CD4-positive, alpha-beta memory T cell (primary cell): ENCODE data around the gene TANGO2. TPM values are rescaled to one million over a fixed set of nuclear protein-coding genes. Genes with fewer than 3 reads are reported as not detected.

Experiments used
- CTCF ChIA-PET: fragments of 350-600 bp; sonication (Branson Sonifier 250); formaldehyde crosslinking; loops from one replicate; lab custom pipeline; 2021; ENCODE audit warnings: inconsistent platforms; ENCODE audit not compliant: partially characterized antibody; lab: Charles Lee
- POLR2A ChIA-PET: fragments of 350-600 bp; sonication (Branson Sonifier 250); formaldehyde crosslinking; loops from one replicate; lab custom pipeline; 2021; ENCODE audit not compliant: partially characterized antibody; lab: Charles Lee
- DNase-seq, 5 donors: peaks; one replicate each; pipeline versions ENCODE4 v3.0.0 to v3.0.0-alpha.2; 2020 to 2022; ENCODE audit warnings: mixed read lengths in 1 of 5
- H3K27ac ChIP-seq: one replicate; pipeline ENCODE4 v1.7.0; 2013; ENCODE audit warnings: low read depth, low read length
- H3K27me3 ChIP-seq: 2 replicates; pipeline ENCODE4 v1.7.0; 2013; ENCODE audit warnings: mild to moderate bottlenecking, low read length, moderate library complexity; ENCODE audit not compliant: insufficient read depth
- H3K36me3 ChIP-seq: 2 replicates; pipeline ENCODE4 v1.7.0; 2013; ENCODE audit warnings: mild to moderate bottlenecking, low read length, moderate library complexity; ENCODE audit not compliant: insufficient read depth
- H3K4me1 ChIP-seq: 2 replicates; pipeline ENCODE4 v1.7.0; 2013; ENCODE audit warnings: mild to moderate bottlenecking, low read length, moderate library complexity; ENCODE audit not compliant: insufficient read depth
- H3K4me3 ChIP-seq, 2 donors: one replicate each; pipeline ENCODE4 v1.7.0; 2013; ENCODE audit warnings: low read length in 2 of 2, mild to moderate bottlenecking in 1 of 2
- H3K9me3 ChIP-seq, 2 donors: one replicate each; pipeline ENCODE4 v1.7.0; 2013; ENCODE audit warnings: low read length in 2 of 2, control low read depth in 1 of 2; ENCODE audit not compliant: control insufficient read depth in 1 of 2
- H3K27ac Mint-ChIP-seq, 7 donors: one replicate each; pipeline ENCODE4 v1.8.0; 2020 to 2021; ENCODE audit warnings: mixed read lengths in 7 of 7, mild to moderate bottlenecking in 6 of 7, inconsistent platforms in 3 of 7, moderate library complexity in 3 of 7
- H3K27me3 Mint-ChIP-seq, 2 donors: one replicate each; pipeline ENCODE4 v1.8.0; 2020 to 2021; ENCODE audit warnings: mixed read lengths in 2 of 2
- H3K36me3 Mint-ChIP-seq, 2 donors: one replicate each; pipeline ENCODE4 v1.8.0; 2020 to 2021; ENCODE audit warnings: mixed read lengths in 2 of 2, inconsistent platforms in 1 of 2, mild to moderate bottlenecking in 1 of 2
- H3K4me1 Mint-ChIP-seq, 4 donors: one replicate each; pipeline ENCODE4 v1.8.0; 2020 to 2021; ENCODE audit warnings: mixed read lengths in 4 of 4, mild to moderate bottlenecking in 1 of 4
- H3K4me3 Mint-ChIP-seq, 8 donors: one replicate each; pipeline ENCODE4 v1.8.0; 2020 to 2021; ENCODE audit warnings: mixed read lengths in 8 of 8, mild to moderate bottlenecking in 7 of 8, moderate library complexity in 6 of 8, inconsistent platforms in 3 of 8
- H3K9me3 Mint-ChIP-seq, 8 donors: one replicate each; pipeline ENCODE4 v1.8.0; 2020 to 2021; ENCODE audit warnings: mixed read lengths in 8 of 8, mild to moderate bottlenecking in 5 of 8, inconsistent platforms in 3 of 8, moderate library complexity in 1 of 8
- intact Hi-C: fragments of 100-400 bp; cut with micrococcal nuclease; formaldehyde crosslinking; loops from one replicate; pipeline ENCODE4 v1.15.1; 2023
- polyA plus RNA-seq, 2 donors: library from polyadenylated mRNA; unstranded; fragments of 300-500 nt; fragmentation: Illumina TruSeq; gene quantifications; one replicate each; pipeline ENCODE4 v1.2.3, GENCODE V29; 2021
- total RNA-seq, 2 experiments: library from RNA; stranded (reverse); gene quantifications; one replicate each; pipeline ENCODE4 v1.2.3, GENCODE V29; 2021

The TANGO2 gene, protein sequence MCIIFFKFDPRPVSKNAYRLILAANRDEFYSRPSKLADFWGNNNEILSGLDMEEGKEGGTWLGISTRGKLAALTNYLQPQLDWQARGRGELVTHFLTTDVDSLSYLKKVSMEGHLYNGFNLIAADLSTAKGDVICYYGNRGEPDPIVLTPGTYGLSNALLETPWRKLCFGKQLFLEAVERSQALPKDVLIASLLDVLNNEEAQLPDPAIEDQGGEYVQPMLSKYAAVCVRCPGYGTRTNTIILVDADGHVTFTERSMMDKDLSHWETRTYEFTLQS
- total RNA-seq, result 10 to 100 TPM; 50.6 to 51.5 TPM
- 10 to 100 TPM; 40.9 to 43.9 TPM for polyA plus RNA-seq

DNA sequence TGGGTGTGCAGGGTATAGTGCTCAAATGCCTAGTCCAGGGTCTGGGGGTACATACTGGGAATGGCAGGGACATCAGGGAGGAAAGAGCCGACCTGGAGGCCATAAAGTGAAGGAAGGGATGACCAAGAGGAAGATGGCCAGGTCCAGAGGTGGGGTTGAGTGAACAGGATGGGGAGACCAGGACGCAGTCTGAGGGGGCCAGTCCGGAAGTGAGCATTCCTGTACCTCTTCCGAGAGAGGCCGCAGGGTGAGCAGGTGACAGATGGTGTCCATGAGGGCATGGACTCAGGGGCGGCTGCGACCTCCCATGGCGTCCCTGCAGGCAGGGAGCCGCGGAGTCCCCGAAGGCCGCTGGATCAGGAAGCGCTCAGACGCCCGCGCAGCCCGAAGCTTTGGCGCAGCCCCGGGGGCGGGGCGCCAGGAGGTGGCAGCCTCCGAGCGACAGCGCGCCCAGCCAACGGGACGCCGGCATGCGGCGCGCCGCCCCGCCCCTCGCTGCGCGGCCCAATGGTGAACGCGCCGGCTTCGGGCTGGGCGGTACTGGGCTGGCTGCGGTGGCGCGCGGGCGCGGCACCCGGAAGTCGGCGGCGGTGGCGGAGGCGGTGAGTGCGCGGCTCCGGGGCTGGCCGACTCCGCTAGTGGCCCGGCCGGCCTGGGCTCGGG lies at the start of gene TANGO2:
Gene TANGO2 (plus strand): TSS at position 578 of the 663 bp plus-strand sequence. CDS start 15,689 bp downstream, outside the sequence.
- POLR2A ChIA-PET, result interaction anchor here (0.6 to 2.5 kb wide), 21 partner anchors 8 to 443 kb away, joined by 3 to 30 read pairs (median 4); partner anchors contain the start of genes COMT, RANBP1, TRMT2A and TXNRD2
- intact Hi-C loops, result loop anchor here (1.0 to 5.0 kb wide), 4 partner anchors 34 to 112 kb away; partner anchors contain the start of genes DGCR8, TRMT2A and ZDHHC8

DNA sequence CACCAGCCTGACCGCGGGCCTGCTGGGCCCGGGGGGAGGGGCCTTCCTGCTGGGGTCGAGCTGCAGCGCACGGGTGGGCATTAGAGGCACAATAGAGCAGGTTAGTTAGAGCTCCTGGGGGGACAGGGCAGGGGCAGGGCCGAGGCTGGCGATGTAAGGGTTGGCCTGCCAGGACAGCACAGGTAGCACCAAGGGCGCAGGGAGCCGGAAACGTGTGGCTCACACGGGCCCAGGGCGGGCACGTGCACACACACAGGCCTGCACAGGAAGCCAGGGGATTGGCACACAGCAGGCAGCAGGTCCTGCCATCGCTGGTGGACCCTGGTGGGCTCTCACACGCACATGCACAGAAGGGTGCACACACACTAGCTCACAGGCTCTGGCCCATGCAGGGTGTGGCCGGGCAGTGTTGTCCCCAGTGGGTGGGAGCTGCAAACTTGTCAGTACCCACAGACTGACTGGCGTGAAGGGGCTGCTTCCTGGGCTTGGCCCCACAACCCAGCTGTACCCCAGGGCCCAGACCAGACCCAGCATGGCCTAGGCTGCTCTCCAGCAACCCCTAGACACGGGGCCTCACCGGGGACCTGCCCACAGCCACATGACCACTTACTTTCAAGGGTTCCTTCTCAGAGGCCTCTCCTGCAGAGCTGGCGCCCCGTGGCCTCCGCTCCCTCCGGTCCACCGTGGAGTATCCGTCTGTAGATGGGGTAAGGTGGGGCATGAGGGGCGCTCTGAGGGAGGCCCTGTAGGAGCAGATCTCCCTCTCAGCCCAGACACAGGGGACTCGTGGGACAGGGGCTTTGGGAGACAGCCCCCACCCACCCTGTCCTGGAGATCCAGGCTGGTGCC lies 49.4 kb upstream of the TANGO2 start:
- Histone ChIP-seq H3K4me3 (no peak overlapping the region), H3K9me3 (no peaks in the 10 kb centered on the region), H3K27ac (no peak overlapping the region), H3K4me1 (peaks cover 12% of the 10 kb centered on the region), H3K36me3 (peaks cover 5% of the 10 kb centered on the region), H3K27me3 (no peaks in the 10 kb centered on the region)
- Mint-ChIP-seq H3K27ac (no peak overlapping the region), H3K4me1 (peaks cover 0 to 7% (median 5%) of the 10 kb centered on the region in 4 donors), H3K36me3 (peaks cover 4 to 10% of the 10 kb centered on the region in 2 donors), H3K4me3 (no peak overlapping the region), H3K27me3 (no peaks in the 10 kb centered on the region), H3K9me3 (no peaks in the 10 kb centered on the region)
- POLR2A ChIA-PET, result interaction anchor here (0.8 to 2.4 kb wide), 2 partner anchors 24 to 159 kb away, joined by 3 to 13 read pairs; partner anchors contain the start of gene ZDHHC8
- CTCF ChIA-PET, result interaction anchor here (0.9 to 4.1 kb wide), 5 partner anchors 22 to 182 kb away, joined by 3 to 26 read pairs (median 3); no protein-coding TSS in a partner anchor
- intact Hi-C loops, result loop anchor here (2.0 kb wide), 2 partner anchors 297 to 313 kb away; partner anchors contain the start of gene RTN4R
- no peak for DNase-seq

More for the DNA sequence above, at the start of gene TANGO2:
- CTCF ChIA-PET, result interaction anchor here (0.6 kb wide), 1 partner anchor 108 kb away, joined by 3 read pairs; no protein-coding TSS in a partner anchor
- no peaks in the 10 kb centered on the region for H3K9me3 Mint-ChIP-seq
- peaks cover 0 to 6% of the 10 kb centered on the region in 2 donors for H3K36me3 Mint-ChIP-seq
- peaks cover 15 to 54% (median 39%) of the 10 kb centered on the region in 4 donors for H3K4me1 Mint-ChIP-seq
- peak within 1 kb of the TSS; percentile 83 to 98 (median 95) for H3K27ac Mint-ChIP-seq
- Histone ChIP-seq H3K9me3 (no peaks in the 10 kb centered on the region), H3K36me3 (no peaks in the 10 kb centered on the region), H3K4me1 (peaks cover 59% of the 10 kb centered on the region), H3K4me3 (peak within 1 kb of the TSS; percentile 93 to 98), H3K27me3 (no peaks in the 10 kb centered on the region), H3K27ac (peak within 1 kb of the TSS; percentile 82)
- DNase-seq, result peak; percentile 87 to 97 (median 94)
- no peaks in the 10 kb centered on the region for H3K27me3 Mint-ChIP-seq
- H3K4me3 Mint-ChIP-seq, result peak within 1 kb of the TSS; percentile 89 to 96 (median 92)

DNA sequence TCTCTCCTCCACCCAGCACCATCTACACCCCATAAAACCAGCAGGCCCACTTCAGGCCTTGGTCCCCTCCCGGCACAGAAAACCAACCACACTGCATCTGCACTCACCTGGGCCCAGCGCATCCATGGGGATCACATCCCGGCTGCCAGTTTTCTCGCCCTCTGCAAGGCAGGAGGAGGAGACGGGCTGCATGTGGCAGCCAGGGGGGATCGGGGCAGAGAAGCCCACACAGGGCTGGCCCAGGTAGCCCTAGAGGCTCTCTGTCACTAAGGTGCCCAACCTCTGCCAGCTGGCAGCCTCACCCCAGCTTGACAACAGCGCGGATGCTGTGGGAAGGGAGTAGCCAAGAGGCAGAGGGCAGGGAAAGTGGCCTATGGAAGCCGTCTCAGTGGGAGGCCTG lies 48.7 kb upstream of the TANGO2 start:
- Histone ChIP-seq H3K4me3 (no peak overlapping the region), H3K4me1 (peaks cover 12% of the 10 kb centered on the region), H3K27me3 (no peaks in the 10 kb centered on the region), H3K27ac (no peak overlapping the region), H3K9me3 (no peaks in the 10 kb centered on the region), H3K36me3 (no peaks in the 10 kb centered on the region)
- Mint-ChIP-seq H3K27ac (peak overlapping the region in 1 of 7 donors; percentile 60), H3K4me3 (no peak overlapping the region), H3K27me3 (no peaks in the 10 kb centered on the region), H3K9me3 (no peaks in the 10 kb centered on the region), H3K4me1 (peaks cover 0 to 7% (median 5%) of the 10 kb centered on the region in 4 donors), H3K36me3 (peaks cover 0 to 6% of the 10 kb centered on the region in 2 donors)
- DNase-seq, result no peak
- POLR2A ChIA-PET, result no interaction called here
- CTCF ChIA-PET, result interaction anchor here (1.4 to 4.1 kb wide), 3 partner anchors 43 to 181 kb away, joined by 3 to 26 read pairs (median 3); no protein-coding TSS in a partner anchor
- intact Hi-C loops, result no loop called here

DNA sequence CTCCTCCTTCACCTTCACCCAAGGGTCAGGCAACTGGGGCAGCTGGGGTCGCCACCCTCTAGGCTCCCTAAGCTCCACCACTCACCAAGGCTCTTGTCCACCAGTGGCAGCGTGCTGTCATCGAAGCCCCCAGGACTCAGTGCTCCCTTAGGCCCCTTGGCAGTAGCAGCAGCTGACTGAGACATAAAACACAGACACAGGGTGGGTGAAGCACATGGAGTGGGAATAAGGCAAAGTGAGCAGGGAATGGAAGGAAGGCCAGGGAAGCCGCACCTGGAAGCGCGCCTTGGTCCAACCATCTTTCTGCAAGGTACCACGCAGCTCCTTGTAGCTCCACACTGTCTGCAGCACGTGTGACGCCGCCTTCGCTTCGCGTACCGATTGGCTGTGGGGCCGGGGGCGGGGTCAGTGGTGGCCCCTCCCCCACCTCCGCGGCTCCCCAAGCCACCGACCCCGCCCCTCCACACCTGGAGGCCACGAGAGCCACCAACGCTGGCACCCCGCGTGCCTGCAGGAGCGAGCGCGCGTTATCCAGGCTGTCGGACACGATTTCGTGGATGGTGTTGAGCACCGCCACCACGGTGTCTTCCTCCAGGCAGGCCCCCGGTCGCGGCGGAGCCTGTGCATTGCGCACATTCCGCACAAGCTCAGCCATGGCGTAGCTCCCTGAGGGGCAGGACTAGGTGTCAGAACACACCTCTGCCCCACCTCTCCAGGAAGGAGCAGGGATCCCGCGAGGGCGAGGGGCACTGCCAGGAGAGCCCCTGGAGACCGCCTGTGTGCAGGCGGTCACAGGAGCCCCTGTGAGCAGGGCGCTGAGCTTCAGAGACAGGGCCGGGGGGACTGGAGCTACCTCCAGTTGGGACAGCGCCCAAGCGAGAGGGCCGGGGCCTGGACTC lies 48.0 kb upstream of the TANGO2 start:
- H3K27ac ChIP-seq, result no peak overlapping the region
- intact Hi-C loops, result no loop called here

DNA sequence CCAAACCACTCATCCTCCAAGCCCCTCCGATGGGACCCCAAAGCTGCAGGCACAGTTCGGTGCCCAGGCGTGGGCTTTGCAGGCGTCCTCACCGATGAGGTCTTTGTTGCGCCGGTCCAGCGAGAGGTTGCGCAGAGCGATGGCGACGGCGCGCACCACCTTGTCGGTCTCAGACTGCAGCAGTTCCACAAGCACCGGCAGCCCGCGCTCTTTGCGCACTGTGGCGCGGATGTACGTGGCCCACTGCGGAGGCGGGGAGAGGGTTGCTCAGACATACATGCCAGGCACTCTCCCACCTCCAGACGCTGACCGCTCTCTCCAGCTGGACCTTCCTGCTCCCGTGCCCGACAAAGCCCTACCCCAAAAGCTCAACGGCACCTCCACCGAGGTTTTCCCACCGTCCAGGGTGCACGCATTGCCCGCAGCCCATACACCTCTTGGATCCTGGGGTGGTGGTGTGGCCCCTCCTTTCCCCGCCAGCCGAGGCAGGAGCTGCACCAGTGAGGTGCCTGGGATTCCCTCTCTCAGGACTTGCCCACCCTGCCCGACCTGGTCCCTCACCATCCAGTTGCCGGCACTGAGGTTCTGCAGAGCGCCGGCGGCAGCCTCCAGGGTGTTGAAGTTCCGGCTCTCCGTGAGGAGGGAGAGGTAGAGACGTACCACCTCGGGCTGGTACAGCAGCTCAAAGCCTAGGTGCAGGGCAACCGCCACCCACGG lies 47.2 kb upstream of the TANGO2 start:
- no peak for DNase-seq

More for the DNA sequence above, 48.0 kb upstream of the TANGO2 start:
- Mint-ChIP-seq H3K9me3 (no peaks in the 10 kb centered on the region), H3K4me1 (peaks cover 0 to 7% (median 5%) of the 10 kb centered on the region in 4 donors), H3K4me3 (no peak overlapping the region), H3K27ac (no peak overlapping the region), H3K27me3 (no peaks in the 10 kb centered on the region), H3K36me3 (peaks cover 0 to 2% of the 10 kb centered on the region in 2 donors)
- H3K4me1 ChIP-seq, result peaks cover 12% of the 10 kb centered on the region
- no peaks in the 10 kb centered on the region for H3K9me3 ChIP-seq
- DNase-seq, result no peak
- no peaks in the 10 kb centered on the region for H3K36me3 ChIP-seq
- no peaks in the 10 kb centered on the region for H3K27me3 ChIP-seq
- H3K4me3 ChIP-seq, result no peak overlapping the region
- CTCF ChIA-PET, result interaction anchor here (1.5 to 4.1 kb wide), 2 partner anchors 157 to 181 kb away, joined by 3 to 26 read pairs; no protein-coding TSS in a partner anchor
- POLR2A ChIA-PET, result no interaction called here

More for the DNA sequence above, 47.2 kb upstream of the TANGO2 start:
- H3K27me3 ChIP-seq, result no peaks in the 10 kb centered on the region
- H3K9me3 Mint-ChIP-seq, result no peaks in the 10 kb centered on the region
- ChIA-PET CTCF (interaction anchor here (4.1 kb wide), 1 partner anchor 156 kb away, joined by 26 read pairs; no protein-coding TSS in a partner anchor), POLR2A (no interaction called here)
- H3K9me3 ChIP-seq, result no peaks in the 10 kb centered on the region
- intact Hi-C loops, result no loop called here
- H3K4me3 Mint-ChIP-seq, result no peak overlapping the region
- H3K27ac Mint-ChIP-seq, result no peak overlapping the region
- no peak overlapping the region for H3K27ac ChIP-seq
- no peaks in the 10 kb centered on the region for H3K27me3 Mint-ChIP-seq
- H3K4me1 Mint-ChIP-seq, result peaks cover 0 to 7% (median 5%) of the 10 kb centered on the region in 4 donors
- peaks cover 0 to under 1% of the 10 kb centered on the region in 2 donors for H3K36me3 Mint-ChIP-seq
- no peak overlapping the region for H3K4me3 ChIP-seq
- peaks cover 12% of the 10 kb centered on the region for H3K4me1 ChIP-seq
- no peaks in the 10 kb centered on the region for H3K36me3 ChIP-seq
